PC-9 (cell line): Measurements from ENCODE around the gene PCLO. TPM values are rescaled to one million over a fixed set of nuclear protein-coding genes. Genes with fewer than 3 reads are reported as not detected.

Source experiments
- BruUV-seq: library from RNA; stranded (reverse); fragments of 400-500 nt; replicated peaks from 2 replicates; lab custom pipeline; 2021; lab: Mats Ljungman, UMichigan
- CTCF ChIA-PET: fragments of 300-600 bp; sonication (Branson Sonifier 250); formaldehyde crosslinking; loops from one replicate; lab custom pipeline; 2022; ENCODE audit warnings: antibody characterized with exemption; lab: Charles Lee
- POLR2A ChIA-PET: fragments of 300-600 bp; sonication (Branson Sonifier 250); formaldehyde crosslinking; loops from one replicate; lab custom pipeline; 2022; ENCODE audit warnings: antibody characterized with exemption; ENCODE audit not compliant: unreplicated experiment; lab: Charles Lee
- DNase-seq, 2 experiments: peaks; one replicate each; pipeline versions ENCODE4 v3.0.0 to v3.0.0-alpha.2; 2015 to 2022; ENCODE audit warnings: mixed read lengths in 1 of 2
- H2AFZ ChIP-seq: fragments of 200-600 bp; sonication (generic); 2 replicates; pipeline ENCODE4 v1.8.1; 2017; ENCODE audit warnings: antibody characterized with exemption
- H3F3A ChIP-seq: fragments of 200-600 bp; sonication (generic); 2 replicates; pipeline ENCODE4 v1.8.1; 2017; ENCODE audit warnings: antibody characterized with exemption, mild to moderate bottlenecking, low read depth; ENCODE audit not compliant: insufficient read depth
- H3K27ac ChIP-seq: fragments of 200-600 bp; sonication (generic); 2 replicates; pipeline ENCODE4 v1.6.1; 2016; ENCODE audit warnings: mixed run types
- H3K27me3 ChIP-seq: fragments of 200-600 bp; sonication (generic); 2 replicates; pipeline ENCODE4 v1.6.1; 2016; ENCODE audit warnings: low read depth, mixed run types; ENCODE audit not compliant: insufficient read depth
- H3K36me3 ChIP-seq: fragments of 200-600 bp; sonication (generic); 2 replicates; pipeline ENCODE4 v1.6.1; 2016; ENCODE audit warnings: low read depth, mixed run types
- H3K4me1 ChIP-seq: fragments of 200-600 bp; sonication (generic); replicated peaks from 2 replicates; pipeline ENCODE4 v1.6.1; 2016; ENCODE audit warnings: mixed run types; ENCODE audit not compliant: insufficient read depth
- H3K4me2 ChIP-seq: fragments of 200-600 bp; sonication (generic); 2 replicates; pipeline ENCODE4 v1.6.1; 2017; ENCODE audit warnings: mixed run types
- H3K4me3 ChIP-seq: fragments of 200-600 bp; sonication (generic); 2 replicates; pipeline ENCODE4 v1.6.1; 2016; ENCODE audit warnings: mixed run types
- H3K79me2 ChIP-seq: fragments of 200-600 bp; sonication (generic); 2 replicates; pipeline ENCODE4 v1.6.1; 2017; ENCODE audit warnings: low read depth, mixed run types
- H3K9me2 ChIP-seq: fragments of 200-600 bp; sonication (generic); 2 replicates; pipeline ENCODE4 v1.8.1; 2017; ENCODE audit warnings: mild to moderate bottlenecking; ENCODE audit not compliant: insufficient read depth
- H3K9me3 ChIP-seq: fragments of 200-600 bp; sonication (generic); 2 replicates; pipeline ENCODE4 v1.8.1; 2016; ENCODE audit warnings: low read depth; ENCODE audit not compliant: insufficient read depth
- H4K20me1 ChIP-seq: fragments of 200-600 bp; sonication (generic); 2 replicates; pipeline ENCODE4 v1.8.1; 2017; ENCODE audit not compliant: insufficient read depth
- EZH2 ChIP-seq: fragments of 200-600 bp; sonication (generic); IDR thresholded peaks from 2 replicates; pipeline ENCODE4 v1.8.0; 2017; ENCODE audit warnings: antibody characterized with exemption, low read depth
- intact Hi-C: fragments of 100-400 bp; cut with micrococcal nuclease; formaldehyde crosslinking; loops from one replicate; pipeline ENCODE4 v1.10.0; 2022; ENCODE audit not compliant: unreplicated experiment
- total RNA-seq: library from RNA; stranded (reverse); gene quantifications from 2 replicates; pipeline ENCODE4 v1.2.3, GENCODE V29; 2021
- TF ChIP-seq, protein P1 (sequence below): fragments of 200-600 bp; sonication (generic); conservative IDR thresholded peaks from 2 replicates; pipeline ENCODE4 v1.6.1; 2017; ENCODE audit warnings: mixed run types, antibody characterized with exemption, mild to moderate bottlenecking, moderate library complexity

PCLO gene
- total RNA-seq, 1 experiment from 2014 or later, result 4.0 TPM

DNA sequence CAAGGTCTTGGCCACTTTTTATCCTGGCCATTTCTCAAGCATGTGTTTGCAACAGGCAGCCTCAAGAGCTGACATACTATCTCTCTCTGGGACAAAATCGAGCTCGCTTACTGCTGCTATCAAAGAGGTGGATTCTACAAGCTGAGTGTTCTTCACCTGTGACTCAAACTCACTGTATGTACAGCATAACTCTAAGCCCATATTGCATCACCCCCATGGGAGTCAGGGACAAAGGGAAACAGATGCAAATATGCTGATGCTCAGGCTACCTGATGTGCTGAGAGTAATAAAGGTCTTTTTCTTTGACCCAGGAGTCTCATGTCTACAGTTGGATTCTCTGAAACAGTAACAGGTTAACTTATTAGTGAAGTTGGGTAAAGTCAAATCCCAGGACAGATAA, 45.2 kb downstream of the PCLO start:
- DNase-seq, result no peak
- H3K9me2 ChIP-seq, result no peaks in the 10 kb centered on the region
- H3K4me2 ChIP-seq, result no peak overlapping the region
- intact Hi-C loops, result no loop called here
- H3K79me2 ChIP-seq, result no peaks in the 10 kb centered on the region
- H3K27me3 ChIP-seq, result no peaks in the 10 kb centered on the region
- no peak overlapping the region for H3K27ac ChIP-seq
- POLR2A ChIA-PET, result no interaction called here
- no peak for TF ChIP-seq EZH2
- TF ChIP-seq, protein P1, sequence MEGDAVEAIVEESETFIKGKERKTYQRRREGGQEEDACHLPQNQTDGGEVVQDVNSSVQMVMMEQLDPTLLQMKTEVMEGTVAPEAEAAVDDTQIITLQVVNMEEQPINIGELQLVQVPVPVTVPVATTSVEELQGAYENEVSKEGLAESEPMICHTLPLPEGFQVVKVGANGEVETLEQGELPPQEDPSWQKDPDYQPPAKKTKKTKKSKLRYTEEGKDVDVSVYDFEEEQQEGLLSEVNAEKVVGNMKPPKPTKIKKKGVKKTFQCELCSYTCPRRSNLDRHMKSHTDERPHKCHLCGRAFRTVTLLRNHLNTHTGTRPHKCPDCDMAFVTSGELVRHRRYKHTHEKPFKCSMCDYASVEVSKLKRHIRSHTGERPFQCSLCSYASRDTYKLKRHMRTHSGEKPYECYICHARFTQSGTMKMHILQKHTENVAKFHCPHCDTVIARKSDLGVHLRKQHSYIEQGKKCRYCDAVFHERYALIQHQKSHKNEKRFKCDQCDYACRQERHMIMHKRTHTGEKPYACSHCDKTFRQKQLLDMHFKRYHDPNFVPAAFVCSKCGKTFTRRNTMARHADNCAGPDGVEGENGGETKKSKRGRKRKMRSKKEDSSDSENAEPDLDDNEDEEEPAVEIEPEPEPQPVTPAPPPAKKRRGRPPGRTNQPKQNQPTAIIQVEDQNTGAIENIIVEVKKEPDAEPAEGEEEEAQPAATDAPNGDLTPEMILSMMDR, result no peak
- H3F3A ChIP-seq, result no peaks in the 10 kb centered on the region
- BruUV-seq, result no TSS peak
- no peak overlapping the region for H3K4me3 ChIP-seq
- H4K20me1 ChIP-seq, result no peaks in the 10 kb centered on the region
- no peaks in the 10 kb centered on the region for H3K9me3 ChIP-seq
- H3K4me1 ChIP-seq, result no peaks in the 10 kb centered on the region
- no peaks in the 10 kb centered on the region for H3K36me3 ChIP-seq
- CTCF ChIA-PET, result no interaction called here
- no peak overlapping the region for H2AFZ ChIP-seq

GRCh38 chr7:83111391-83111790, 51.3 kb downstream of the PCLO start:
- BruUV-seq, result no TSS peak
- intact Hi-C loops, result no loop called here
- no peaks in the 10 kb centered on the region for H3K9me2 ChIP-seq
- no peak overlapping the region for H3K4me3 ChIP-seq
- POLR2A ChIA-PET, result no interaction called here
- H4K20me1 ChIP-seq, result no peaks in the 10 kb centered on the region
- no peaks in the 10 kb centered on the region for H3K36me3 ChIP-seq
- no peak for DNase-seq
- H3F3A ChIP-seq, result no peaks in the 10 kb centered on the region
- TF ChIP-seq, protein P1, result no peak
- TF ChIP-seq EZH2, result no peak
- no peak overlapping the region for H3K27ac ChIP-seq
- H3K27me3 ChIP-seq, result no peaks in the 10 kb centered on the region
- CTCF ChIA-PET, result no interaction called here
- no peaks in the 10 kb centered on the region for H3K4me1 ChIP-seq
- no peak overlapping the region for H3K4me2 ChIP-seq
- H2AFZ ChIP-seq, result no peak overlapping the region
- H3K9me3 ChIP-seq, result no peaks in the 10 kb centered on the region
- H3K79me2 ChIP-seq, result no peaks in the 10 kb centered on the region

DNA sequence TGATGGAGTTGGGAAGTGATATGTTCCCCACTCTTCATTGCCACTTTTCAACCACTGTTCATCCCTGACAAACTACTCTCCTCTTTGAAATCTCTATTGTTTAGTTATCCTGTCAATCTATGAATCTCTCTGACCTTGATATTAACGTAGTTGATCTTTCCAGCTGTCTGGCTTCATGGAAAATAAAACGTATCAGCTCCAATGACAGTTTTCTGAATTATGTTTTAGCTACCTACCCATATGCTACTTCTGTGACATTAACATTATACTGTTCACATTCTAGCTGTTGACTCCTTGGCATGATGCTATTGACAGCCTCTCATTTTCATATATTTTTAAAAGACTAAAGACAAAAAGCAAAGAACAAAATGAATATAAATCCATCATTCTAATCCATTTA, 53.3 kb downstream of the PCLO start:
- intact Hi-C loops, result no loop called here
- no TSS peak for BruUV-seq
- CTCF ChIA-PET, result no interaction called here
- no peak overlapping the region for H3K4me2 ChIP-seq
- POLR2A ChIA-PET, result interaction anchor here (0.7 kb wide), 1 partner anchor 50 kb away, joined by 6 read pairs; no protein-coding TSS in a partner anchor
- no peak overlapping the region for H3K27ac ChIP-seq
- no peak for DNase-seq
- no peaks in the 10 kb centered on the region for H3K36me3 ChIP-seq
- TF ChIP-seq EZH2, result no peak
- TF ChIP-seq, protein P1, result no peak
- H3K4me3 ChIP-seq, result no peak overlapping the region
- H3K79me2 ChIP-seq, result no peaks in the 10 kb centered on the region
- no peaks in the 10 kb centered on the region for H3K4me1 ChIP-seq
- H3K9me2 ChIP-seq, result no peaks in the 10 kb centered on the region
- H3K27me3 ChIP-seq, result no peaks in the 10 kb centered on the region
- no peaks in the 10 kb centered on the region for H4K20me1 ChIP-seq
- no peaks in the 10 kb centered on the region for H3F3A ChIP-seq
- H3K9me3 ChIP-seq, result no peaks in the 10 kb centered on the region
- H2AFZ ChIP-seq, result no peak overlapping the region
